MM.1S (cell line): ENCODE measurements around the gene ZDHHC11.
"Not testable (repeated sequence)": the region's sequence is repeated elsewhere in the genome, so short reads cannot be mapped to it uniquely, and the experiment has no call there.

Experiments used
- CTCF ChIP-seq: fragments of 300-600 bp; sonication (generic); IDR thresholded peaks from 2 replicates; pipeline ENCODE4 v1.5.1; 2016; ENCODE audit warnings: antibody characterized with exemption, low read length, mixed read lengths
- EZH2phosphoT487 ChIP-seq: fragments of 300-600 bp; sonication (generic); IDR thresholded peaks from 2 replicates; pipeline ENCODE4 v1.6.1; 2018; ENCODE audit warnings: antibody characterized with exemption, low read length

- TF ChIP-seq EZH2phosphoT487, CTCF: not testable (repeated sequence)
Measured at GRCh38 chr5:845676-846601, 4.8 kb downstream of the ZDHHC11 start.
